Ramos (cell line): ENCODE data around the gene SLC25A22.

Experiments
- in situ Hi-C: fragments of 300-500 bp; cut with MboI; formaldehyde crosslinking; loops from one replicate; pipeline ENCODE4 v1.14.3; 2022; ENCODE audit warnings: low sequenced_read_pairs; ENCODE audit not compliant: unreplicated experiment

The SLC25A22 gene

DNA sequence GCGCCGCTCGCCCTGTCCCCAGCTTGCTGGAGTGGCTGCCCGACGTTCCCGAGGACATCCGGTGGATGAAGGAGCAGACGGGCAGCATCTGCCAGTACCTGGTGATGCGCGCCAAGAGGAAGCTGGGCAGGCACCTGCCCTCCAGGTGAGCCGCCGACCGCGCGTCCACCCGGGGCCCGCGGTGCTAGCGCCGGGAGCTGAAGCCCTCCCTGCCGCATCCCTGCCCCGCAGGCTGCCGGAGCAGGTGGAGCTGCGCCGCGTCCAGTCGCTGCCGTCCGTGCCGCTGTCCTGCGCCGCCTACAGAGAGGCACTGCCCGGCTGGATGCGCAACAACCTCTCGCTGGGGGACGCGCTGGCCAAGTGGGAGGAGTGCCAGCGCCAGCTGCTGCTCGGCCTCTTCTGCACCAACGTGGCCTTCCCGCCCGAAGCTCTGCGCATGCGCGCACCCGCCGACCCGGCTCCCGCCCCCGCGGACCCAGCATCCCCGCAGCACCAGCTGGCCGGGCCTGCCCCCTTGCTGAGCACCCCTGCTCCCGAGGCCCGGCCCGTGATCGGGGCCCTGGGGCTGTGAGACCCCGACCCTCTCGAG, 26.3 kb upstream of the SLC25A22 start:
- in situ Hi-C loops = loop anchor here (25.0 kb wide), 1 partner anchor 1563 kb away; the partner anchor contains the start of gene CD81

DNA sequence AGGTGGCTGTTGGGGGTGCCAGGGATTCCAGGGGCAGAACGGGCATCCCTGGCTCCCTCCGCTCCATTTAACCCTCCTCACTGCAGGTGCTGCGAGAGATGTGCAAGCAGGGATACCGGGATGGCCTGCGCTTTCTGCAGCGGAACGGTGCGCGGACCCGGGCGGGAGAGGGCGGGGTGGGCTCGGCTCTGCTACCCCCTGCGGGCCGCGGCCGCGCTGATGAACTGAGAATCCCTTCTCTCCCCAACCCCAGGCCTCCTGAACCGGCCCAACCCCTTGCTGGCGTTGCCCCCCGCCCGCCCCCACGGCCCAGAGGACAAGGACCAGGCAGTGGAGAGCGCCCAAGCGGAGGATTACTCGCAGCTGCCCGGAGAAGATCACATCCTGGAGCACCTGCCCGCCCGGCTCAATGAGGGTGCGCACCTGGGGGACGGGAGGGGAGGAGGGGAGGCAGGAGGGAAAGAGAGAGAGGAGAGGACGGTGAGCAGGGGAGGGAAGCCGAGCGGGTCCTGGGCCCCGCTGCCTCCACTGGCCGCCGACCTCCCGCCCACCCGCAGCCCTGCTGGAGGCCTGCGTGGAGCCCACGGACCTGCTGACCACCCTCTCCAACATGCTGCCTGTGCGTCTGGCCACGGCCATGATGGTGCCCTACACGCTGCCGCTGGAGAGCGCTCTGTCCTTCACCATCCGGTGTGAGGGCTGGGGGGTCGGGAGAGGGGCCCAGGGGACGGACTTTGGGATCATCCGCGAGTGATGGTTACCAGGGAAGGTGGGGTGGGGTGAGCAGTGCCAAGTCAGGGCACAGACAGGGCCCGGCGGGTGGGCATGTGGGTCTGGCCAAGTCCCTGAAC, 25.6 kb upstream of the SLC25A22 start:
- in situ Hi-C loops = loop anchor here (25.0 kb wide), 1 partner anchor 1564 kb away; the partner anchor contains the start of gene CD81

DNA sequence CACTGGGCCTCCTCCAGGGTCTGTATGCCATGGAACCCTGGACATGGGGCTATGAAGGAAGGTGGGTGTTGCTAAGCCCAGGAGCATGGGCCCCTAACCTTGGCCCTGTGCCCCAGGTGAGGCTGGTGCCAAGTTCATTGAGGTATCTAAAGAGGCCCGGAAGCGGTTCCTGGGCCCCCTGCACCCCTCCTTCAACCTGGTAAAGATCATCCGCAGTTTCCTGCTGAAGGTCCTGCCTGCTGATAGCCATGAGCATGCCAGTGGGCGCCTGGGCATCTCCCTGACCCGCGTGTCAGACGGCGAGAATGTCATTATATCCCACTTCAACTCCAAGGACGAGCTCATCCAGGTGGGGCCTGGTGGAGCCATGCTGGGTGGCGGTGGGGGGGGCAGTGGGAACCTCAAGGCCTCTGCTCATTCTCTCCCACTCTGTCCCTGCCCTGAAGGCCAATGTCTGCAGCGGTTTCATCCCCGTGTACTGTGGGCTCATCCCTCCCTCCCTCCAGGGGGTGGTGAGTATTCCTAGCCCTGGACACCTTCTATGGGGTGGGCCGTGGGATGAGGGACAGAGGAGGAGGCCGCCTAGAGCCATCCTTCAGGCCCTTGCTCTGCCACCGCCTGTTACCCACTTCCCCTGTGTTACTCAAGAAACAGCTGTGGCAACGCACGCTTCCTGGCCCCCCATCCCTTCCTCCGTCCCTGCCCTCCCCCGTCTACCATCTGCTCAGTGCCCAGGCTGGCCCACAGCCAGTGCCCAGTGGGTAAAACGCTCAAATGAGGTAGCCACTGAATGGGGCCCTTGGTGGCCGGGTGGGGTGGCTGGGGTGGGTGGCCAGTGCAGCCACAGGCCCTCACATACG, 23.7 kb upstream of the SLC25A22 start:
- in situ Hi-C loops = loop anchor here (25.0 kb wide), 1 partner anchor 1566 kb away; the partner anchor contains the start of gene CD81

DNA sequence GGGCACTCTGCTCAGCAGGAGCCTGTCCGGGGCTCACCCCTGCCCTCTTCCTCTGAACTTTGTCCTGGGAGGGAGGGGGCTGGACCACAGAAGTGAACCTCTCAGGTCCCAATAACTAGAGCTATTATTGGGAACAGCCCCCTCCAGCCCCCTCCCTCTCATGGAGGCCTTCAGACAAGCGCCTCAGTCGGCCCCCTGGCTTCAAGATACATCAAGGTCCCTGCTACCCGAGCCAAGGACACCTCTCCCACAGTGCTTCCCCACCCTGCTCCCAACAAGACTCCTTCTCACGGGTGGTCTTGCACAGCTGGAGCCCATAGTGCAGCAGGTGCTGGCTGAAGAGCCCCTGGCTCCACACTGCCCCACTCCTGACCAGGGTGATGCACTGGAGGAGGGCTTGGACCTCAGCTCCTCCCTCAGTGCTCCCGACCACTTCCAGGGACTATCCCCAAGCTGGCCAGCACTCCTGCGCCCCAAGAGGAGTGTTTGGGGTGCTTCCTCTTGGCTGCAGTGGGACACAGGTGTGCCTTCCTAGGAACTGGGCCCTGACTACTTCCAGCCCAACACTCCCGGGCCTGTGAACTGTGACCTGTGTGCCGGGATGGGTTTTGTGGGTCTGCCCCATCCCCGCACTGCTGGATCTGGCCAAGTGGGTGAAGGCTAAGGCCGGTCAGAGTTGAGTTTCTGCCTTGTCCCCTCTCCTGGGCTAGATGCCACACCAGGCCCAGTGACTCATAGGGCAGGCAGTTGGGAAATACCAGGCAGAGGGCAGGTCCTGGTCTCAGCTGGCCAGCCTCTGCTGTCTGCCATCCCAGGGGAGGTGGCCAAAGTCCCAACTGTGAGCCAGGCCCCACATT, 22.8 kb upstream of the SLC25A22 start:
- in situ Hi-C loops = loop anchor here (25.0 kb wide), 1 partner anchor 1566 kb away; the partner anchor contains the start of gene CD81

DNA sequence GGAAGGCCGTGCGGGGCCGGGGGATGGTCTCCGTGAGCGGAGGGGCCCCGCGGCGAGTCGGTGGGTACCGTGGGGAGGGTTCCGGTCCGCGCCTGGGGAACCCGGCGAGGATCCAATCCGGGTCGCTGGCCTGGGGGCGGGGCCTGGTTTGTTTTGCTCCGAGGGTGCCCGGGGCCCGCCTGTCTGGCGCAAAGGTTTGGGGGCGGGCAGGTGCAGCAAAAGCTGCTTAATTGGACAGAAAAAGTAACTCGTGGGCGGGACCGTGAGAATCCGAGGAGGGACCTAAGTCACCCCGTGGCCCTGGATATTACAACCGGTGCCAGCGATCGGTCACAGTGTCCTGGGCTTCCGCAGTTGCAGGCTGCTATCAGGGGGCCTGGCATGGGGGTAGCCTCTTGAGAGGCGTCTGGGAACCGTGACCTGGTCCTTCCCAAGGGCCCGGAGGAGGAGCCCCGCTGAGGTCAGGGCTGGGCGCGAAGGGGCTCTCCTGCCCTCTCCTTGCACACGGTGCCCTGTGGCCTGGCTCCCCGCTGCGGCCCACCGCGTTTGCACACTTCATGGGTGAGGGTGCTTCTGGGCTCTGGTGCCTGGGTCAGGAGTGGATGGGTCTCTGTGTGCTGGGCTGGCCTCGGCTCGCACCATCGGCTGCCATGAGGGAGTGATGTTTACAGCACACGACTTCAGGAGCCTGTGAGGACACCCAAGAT, 22.0 kb upstream of the SLC25A22 start:
- in situ Hi-C loops = loop anchor here (25.0 kb wide), 1 partner anchor 1567 kb away; the partner anchor contains the start of gene CD81

DNA sequence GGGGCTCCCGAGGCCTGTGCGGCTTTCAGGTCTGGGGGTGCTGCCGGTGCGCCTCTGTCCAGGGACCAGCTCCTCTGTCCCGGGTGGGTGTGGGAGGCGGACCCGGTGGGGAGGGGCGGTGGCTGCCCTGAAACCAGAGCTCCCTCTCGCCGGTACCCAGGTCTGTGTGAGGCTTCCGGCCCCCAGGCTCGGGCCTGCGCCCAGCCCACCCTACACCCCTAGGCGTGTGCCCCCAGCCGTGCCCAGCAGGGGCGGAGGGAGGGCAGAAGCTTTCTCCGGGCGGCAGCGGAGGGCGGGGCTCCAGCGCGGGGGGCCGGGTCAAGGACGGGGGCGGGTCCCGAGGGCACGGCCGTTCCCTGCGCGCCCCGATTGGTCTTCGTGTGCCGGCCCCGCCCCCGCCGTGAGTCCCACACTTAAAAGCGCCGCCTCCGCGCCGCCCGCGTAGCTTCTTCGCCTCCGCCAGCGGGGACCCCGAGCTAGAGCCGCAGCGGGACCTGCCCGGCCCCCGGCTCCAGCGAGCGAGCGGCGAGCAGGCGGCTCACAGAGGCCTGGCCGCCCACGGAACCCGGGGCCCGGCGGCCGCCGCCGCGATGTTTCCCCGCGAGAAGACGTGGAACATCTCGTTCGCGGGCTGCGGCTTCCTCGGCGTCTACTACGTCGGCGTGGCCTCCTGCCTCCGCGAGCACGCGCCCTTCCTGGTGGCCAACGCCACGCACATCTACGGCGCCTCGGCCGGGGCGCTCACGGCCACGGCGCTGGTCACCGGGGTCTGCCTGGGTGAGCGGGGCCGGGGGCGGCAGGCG, 21.2 kb upstream of the SLC25A22 start:
- in situ Hi-C loops = loop anchor here (25.0 kb wide), 1 partner anchor 1568 kb away; the partner anchor contains the start of gene CD81

DNA sequence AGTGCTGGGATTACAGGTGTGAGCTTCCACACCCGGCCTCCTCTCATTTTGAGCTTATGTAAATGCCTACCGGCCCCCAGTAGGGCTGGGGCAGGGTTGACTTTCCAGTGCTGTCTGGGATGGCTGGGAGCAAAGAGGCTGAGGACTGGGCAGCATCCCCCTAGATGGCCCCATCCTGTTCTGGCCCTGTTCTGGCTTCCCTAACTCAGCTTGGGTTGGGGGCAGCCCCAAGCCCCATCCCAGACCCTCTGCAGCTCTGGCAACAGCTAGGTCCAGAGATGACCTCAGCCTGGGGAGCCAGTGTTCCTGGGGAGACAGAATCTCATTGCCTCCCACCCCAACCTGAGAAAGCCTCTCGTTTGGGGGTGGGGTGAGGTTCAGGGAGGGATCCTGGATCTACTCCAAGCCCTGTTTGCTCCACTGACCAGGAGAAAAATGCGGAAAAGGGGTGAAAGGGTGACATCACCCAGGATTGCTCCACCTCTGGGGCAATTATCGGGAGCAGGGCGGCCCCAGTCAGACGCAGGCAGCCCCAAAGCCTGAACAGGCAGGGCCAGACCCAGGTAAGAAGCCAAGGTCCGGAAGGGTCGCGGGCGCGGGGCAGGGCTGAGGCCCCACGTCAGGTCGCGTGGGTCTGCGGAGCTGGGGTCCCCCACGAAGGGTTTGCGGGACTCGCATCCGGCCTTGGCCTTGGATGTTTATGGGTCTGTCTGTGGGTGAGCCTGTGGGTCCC, 20.5 kb upstream of the SLC25A22 start, which contains the start of gene PNPLA2:
TSS of gene PNPLA2 (plus strand) at position 519 of the 733 bp plus-strand sequence. CDS start 805 bp downstream, outside the sequence.
- in situ Hi-C loops = loop anchor here (25.0 kb wide), 1 partner anchor 1569 kb away; the partner anchor contains the start of gene CD81

DNA sequence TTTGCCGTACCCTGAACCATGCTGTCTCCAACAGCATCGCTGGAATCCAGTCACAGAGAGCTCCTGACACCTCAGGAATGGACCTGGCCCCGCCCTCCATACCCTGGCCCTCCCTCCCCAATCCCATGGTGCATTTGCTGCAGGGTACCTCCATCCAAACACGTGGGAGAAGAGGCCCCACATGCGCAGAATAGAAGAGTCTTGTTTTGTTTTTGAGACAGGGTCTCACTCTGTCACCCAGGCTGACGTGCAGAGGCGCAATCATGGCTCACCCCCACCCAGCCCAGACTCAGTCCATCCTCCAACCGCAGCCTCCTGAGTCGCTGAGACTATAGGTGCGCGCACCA, 18.3 kb upstream of the SLC25A22 start:
- in situ Hi-C loops = loop anchor here (25.0 kb wide), 1 partner anchor 1571 kb away; the partner anchor contains the start of gene CD81

DNA sequence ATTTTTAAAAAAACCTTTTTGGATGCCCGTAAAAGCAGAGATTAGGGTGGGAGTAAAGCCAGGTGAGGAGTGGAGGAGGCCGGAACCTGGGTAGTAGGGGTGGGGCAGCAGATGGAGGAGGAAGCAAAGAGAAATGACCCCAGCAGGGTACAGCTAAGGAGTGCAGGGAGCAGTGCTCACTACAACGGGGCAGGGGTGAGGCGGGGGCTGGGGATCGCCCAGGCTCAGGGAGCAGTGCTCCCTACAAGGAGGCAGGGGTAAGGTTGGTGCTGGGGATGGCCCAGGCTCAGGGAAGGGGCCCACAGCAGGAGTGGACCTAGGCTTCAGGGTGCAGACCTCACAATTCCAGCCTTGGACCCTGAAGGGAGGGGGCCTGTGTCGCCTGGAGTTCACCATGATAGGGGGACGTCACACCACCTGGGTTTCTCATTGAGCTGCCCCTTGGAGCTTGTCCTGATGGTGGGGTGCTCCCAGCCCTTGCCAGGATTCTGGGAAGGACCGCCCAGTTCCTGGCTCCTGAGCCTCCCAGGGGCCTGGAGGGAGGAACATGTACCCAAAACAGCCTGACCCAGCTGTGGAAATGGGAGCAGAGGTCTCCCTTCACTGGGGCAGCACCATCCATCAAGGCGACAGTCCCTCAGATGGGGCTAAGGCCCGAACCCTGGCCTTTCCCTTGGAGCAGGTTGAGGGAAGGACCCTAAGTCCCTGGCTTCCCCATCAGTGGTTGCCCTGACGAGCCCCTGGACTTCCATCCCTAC, 17.8 kb upstream of the SLC25A22 start:
- in situ Hi-C loops = loop anchor here (25.0 kb wide), 1 partner anchor 1571 kb away; the partner anchor contains the start of gene CD81

DNA sequence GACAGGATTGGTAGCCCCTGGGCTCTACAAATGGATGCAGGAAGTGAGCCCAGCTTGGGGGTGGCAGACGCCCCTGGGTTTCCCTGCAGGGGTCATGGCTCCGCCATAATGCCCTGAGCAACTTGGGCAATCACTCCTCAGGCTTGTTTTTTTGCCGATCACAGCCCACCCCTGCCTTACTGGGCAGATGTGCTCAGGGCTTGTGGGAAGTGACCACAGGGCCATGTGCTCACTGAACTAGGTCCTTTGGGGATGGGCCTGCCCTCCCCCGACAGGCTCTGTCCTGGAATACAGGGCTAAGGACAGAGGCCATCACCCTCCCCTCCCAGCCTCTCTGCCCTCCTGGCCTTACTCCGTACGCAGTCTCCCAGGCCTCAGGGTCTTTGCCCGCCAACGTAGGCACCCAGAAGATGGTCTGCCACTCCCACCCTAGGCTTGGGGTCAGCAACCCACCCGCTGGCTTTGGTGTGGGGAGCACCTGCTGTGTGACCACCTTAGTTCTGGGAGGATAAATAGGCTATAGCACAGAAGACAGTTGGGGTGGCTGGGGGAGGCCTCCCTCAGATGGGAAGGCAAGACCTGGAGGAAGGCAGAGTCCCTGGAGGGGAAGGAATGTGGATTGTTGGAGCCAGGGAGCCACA, 15.5 kb upstream of the SLC25A22 start:
- in situ Hi-C loops = loop anchor here (25.0 kb wide), 1 partner anchor 1574 kb away; the partner anchor contains the start of gene CD81

DNA sequence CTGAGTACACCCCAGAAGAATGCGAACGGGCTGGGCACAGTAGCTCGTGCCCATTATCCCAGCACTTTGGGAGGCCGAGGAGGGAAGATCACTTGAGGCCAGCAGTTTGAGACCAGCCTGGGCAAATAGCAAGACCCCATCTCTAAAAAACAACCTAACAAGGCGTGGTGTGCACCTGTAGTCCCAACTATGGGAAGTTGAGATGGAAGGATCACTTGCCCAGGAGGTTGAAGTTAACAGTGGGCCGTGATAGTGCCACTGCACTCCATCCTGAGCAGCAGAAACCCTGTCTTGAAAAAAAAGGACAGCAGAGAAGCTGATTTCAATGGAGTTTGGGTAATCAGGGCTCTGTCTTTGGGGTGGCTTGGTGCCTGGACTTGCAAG, 15.0 kb upstream of the SLC25A22 start:
- in situ Hi-C loops = loop anchor here (25.0 kb wide), 1 partner anchor 1574 kb away; the partner anchor contains the start of gene CD81

DNA sequence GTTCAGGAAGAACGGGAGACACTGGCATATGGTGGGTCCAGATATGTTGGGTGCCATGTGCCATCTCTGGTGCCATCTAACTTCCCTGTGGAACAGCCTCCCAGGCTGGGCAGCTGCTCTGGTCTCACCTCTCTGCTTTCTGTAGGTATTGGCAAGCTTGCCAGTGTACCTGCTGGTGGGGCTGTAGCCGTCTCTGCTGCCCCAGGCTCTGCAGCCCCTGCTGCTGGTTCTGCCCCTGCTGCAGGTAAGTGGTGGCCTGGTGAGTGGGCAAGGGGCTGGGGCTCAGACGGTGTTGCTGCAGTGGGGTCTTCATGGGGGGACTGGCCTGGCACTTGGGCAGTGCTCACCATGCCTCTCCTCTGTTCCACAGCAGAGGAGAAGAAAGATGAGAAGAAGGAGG, 14.3 kb upstream of the SLC25A22 start:
- in situ Hi-C loops = loop anchor here (25.0 kb wide), 1 partner anchor 1575 kb away; the partner anchor contains the start of gene CD81

DNA sequence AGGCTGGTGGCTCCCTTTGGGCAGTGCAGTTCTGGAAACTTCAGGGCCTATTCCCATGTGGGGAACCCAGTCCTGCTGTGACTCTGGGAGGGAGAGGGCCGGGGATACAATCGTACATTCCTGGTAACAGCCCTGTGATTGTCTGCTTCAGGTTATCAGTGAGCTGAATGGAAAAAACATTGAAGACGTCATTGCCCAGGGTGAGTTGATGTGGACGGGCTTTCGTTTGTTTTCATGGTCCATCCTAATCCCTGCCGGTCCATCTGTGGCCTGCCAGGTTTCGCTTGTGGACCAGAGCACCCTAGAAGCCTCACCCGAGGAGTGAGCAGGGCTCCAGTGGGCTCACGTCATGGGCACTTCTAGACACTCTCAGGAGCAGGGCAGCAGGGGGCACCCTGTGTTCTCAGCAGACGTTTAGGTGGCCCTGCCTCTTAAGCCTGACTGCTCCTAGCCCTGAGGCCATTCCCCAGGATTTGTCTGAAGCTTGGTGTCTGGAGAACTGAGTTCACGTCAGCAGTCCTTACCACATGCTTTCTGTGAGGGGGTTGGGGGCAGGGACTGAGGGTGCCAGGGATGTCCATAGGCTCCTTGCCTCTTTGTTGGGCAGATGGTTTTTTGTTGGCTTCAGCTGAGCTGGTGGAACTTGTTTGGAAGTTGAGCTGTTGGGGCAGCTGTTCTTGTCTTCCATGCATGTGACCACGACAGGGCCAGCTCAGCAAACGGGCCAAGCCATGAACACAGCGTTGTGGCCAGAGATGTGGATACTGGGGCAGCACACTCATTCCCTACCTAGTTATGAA, 13.6 kb upstream of the SLC25A22 start:
- in situ Hi-C loops = loop anchor here (25.0 kb wide), 1 partner anchor 1576 kb away; the partner anchor contains the start of gene CD81

DNA sequence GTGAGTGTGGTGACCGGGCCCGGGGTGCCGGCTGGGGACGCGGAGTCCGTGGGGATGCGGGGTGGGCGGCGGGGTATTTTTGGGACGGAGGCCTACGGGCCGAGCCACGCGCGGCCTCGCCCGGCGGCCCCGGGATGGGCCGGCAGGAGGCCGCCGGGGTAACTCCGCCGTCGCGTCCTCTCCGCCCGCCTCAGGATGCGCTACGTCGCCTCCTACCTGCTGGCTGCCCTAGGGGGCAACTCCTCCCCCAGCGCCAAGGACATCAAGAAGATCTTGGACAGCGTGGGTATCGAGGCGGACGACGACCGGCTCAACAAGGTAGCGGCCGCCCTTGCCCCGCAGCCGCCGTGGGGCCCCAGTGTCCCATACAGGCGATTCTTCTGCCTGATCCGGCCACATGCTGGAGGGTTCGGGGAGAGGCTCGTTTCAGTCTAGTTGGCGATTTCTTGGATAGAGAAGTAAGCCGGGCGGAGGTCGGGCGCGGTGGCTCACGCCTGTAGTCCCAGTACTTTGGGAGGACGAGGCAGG, 12.0 kb upstream of the SLC25A22 start:
- in situ Hi-C loops = loop anchor here (25.0 kb wide), 1 partner anchor 1577 kb away; the partner anchor contains the start of gene CD81
